Head of caudate nucleus (tissue), 42 donors: Measurements from ENCODE around the gene TMEM123.
A peak's percentile ranks its signal among the peaks of the same experiment; 100 is the strongest.

ENCODE experiments used
- DNase-seq, 42 donors: peaks; one replicate each; pipeline versions ENCODE4 v3.0.0 to v3.0.0-alpha.2; 2020 to 2021; ENCODE audit warnings: mixed read lengths in 7 of 42
- intact Hi-C: fragments of 100-400 bp; cut with DNase I; formaldehyde crosslinking; loops from one replicate; pipeline ENCODE4 v1.15.0; 2022

TMEM123 gene

DNA sequence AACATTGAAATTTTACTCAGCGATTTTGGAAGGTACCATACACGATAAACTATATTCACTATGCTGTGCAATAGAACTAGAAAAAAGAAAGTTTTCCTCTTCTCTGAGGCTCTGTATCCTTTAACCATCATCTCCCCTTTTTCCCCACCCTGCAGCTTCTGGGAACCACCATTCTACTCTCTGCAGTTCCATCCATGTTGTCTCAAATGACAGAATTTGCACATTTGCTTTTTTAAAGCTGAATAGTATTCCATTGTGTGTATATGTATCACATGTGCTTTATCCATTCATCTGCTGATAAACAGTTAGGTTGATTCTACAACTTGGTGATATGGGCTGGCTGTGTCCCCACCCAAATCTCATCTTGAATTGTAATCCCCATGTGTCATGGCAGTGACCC, 21.2 kb downstream of the TMEM123 start:
- intact Hi-C loops = no loop called here
- DNase-seq = no peak

DNA sequence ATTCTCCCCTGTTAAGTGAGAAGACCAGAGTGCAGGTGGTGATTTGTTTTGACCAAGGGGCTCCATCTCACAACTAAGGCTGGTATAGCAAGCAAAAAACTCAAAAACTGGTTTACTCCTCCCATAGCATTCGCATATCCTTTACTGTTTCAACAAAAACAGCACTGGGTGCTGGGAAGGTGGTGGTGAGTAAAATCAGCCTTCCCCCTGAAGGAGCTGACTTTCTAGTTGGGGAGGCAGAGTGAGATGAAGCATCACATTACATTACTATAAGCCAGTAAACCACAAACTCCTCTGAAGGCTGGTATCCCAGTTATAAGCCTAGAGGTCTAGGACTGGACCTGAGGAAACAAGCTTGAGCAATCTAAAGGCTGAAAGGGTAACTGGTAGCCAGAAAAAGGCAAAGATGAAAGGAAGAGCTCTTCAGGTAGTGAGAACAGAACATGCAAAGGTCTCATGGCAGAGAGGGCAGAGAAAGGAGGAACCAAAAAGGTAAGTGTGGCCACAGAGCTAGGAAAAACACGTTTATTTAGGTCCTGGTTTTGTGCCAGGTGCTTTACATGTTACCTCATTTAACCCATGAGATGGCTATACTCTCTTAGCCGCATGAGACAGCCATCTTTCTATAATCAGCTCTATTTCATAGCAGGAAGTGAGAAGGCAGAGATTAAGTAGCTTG, 22.3 kb downstream of the TMEM123 start:
- intact Hi-C loops = no loop called here

GRCh38 chr11:102429691-102430090, 22.9 kb downstream of the TMEM123 start:
- peak in 1 of 42 donors; percentile 35 for DNase-seq
- intact Hi-C loops = no loop called here

More for the DNA sequence above, 22.3 kb downstream of the TMEM123 start:
- DNase-seq = no peak

- no peak for DNase-seq
- intact Hi-C loops = no loop called here
These were observed 23.3 kb downstream of the TMEM123 start for GRCh38 chr11:102429226-102429625.

DNA sequence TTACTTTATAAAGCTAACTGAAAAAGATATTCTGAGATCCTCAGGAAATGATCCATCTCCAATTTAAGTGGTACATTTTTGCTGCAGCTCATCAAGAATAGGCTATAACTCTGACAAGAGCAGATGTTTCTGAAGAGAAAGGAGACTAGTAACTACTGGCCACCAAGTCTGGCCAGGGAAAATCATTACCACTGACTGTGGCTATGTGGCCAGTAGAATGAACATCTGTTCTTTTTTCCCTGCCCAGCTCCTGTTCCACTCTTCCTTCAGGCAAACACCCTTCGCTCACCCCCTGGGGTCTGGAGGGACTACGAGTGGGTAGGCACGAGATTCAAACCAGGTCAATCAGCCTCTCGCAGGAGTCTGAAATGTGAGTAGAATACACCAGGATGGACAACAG, 23.9 kb downstream of the TMEM123 start:
- intact Hi-C loops = no loop called here
- DNase-seq = no peak

- DNase-seq = no peak
- intact Hi-C loops = no loop called here
These were observed 25.5 kb downstream of the TMEM123 start for GRCh38 chr11:102427068-102427467.

DNA sequence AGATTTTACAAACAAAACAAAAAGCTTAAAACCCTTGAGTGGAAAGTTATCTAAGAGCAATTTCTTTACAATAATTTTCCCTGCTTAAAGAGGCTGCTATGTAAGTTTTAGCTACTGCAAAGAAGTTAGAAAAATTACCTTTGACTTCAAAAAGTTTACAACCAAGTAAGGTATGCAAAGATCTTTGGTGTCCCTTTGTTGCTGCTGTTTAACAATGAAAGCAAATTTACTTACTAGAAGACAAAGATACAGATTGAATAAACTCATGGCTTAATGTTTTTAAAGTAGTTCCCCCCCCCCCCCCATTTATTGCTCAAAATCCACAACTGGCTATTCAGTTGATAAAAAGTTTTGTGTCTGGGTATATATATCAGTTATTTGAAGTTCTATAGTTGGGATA, 26.0 kb downstream of the TMEM123 start:
- intact Hi-C loops = no loop called here
- DNase-seq = no peak

DNA sequence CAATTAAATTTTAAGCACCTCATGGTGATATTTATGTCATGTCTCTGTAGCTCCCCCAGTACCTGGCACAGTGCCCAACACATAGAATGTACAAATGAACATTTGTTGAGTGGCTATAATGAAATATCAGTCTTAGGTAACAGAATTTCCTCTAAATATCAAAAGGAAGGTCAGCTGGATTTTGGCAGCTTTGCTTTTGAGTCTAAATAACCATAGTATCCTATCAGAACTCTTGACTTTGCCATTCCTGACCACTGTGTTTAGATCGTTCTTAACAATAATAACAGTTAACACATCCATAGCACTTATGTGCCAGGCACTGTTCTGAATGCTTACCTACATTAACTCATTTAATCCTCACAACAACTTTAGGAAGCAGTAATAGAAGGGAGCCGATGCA, 26.6 kb downstream of the TMEM123 start:
- intact Hi-C loops = no loop called here

DNA sequence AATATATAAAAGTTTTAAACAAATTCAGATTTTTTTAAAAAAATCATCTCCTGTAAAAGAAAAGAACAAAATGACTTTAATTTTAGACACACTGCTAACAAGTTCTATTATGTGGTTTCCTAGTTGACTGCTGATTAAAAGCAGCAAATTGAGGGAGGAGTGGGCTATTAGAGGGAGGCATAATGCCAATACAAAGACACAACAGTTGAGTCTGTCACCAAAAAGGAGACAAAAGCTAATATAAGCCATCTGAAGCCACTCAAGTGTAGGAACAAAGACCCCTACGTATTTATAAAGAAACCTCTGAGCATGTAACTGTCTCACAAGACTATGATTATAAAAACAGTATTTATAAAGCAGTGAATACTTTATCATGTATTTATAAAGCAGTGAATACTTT, 28.6 kb downstream of the TMEM123 start:
- no peak for DNase-seq
- intact Hi-C loops = no loop called here

More for the DNA sequence above, 26.6 kb downstream of the TMEM123 start:
- no peak for DNase-seq

DNA sequence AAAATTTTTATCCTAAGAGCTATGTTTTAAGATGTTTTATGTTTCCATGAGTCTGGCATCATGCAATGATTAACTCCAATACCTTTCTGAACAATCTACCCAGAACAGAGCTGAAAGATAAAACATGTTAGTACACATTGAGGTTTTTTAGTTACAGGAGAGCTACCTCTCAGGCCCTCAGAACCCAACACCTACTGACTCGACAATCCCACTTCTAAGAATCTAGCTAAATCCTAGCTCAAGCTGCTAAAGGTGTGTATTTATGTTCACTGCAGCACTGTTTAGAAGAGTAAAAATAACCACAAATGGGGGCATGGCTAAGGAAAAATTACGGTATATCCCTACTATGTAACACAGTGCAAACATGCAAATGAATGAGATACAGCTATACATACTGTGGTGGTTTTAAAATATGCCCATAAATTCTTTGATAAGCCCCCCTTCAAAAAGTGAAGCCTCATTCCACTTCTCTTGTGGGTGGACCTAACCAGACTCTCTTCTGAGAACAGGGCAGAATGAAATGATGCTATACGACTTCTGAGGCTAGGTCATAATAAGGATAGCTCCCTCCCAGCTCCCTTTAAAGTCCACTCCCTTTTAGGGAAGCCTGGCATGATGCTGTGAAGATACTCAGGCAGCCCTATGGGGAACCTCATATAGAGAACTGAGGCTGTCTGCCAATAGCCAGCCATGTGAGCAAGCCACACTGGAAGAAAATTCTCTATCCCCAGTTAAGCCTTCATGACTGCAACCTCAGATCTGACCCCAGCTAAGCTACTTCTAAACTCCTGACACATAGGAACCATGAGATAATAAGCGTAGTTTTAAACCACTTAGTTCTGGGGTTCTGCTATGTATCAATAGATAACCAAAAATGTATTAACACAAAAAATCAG, 29.5 kb downstream of the TMEM123 start:
- peak in 6 of 42 donors; percentile 24 to 72 (median 48) for DNase-seq
- intact Hi-C loops = no loop called here

- intact Hi-C loops = no loop called here
- DNase-seq = peak in 7 of 42 donors; percentile 22 to 70 (median 37)
These were observed 31.3 kb downstream of the TMEM123 start for GRCh38 chr11:102421261-102421660.

GRCh38 chr11:102420547-102420946, 32.0 kb downstream of the TMEM123 start:
- intact Hi-C loops = no loop called here
- no peak for DNase-seq

DNA sequence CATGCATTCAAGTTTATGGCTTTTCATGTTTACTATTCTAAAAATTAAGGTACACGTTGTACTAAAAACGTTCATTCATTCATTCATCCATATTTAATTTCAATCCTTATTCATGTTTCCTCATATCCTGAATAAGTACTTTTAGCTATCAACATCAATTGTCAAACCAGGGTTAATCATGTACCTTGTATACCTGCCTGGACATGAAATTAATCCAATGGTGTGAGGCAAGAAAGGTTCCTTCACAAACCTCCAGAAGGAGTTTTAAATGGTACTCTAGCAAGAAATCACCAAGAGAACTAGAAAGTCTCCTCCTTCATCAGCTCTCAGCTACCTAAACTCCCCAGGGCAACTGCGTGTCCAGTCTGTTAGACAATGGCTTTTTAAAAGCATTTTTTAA, 33.4 kb downstream of the TMEM123 start:
- DNase-seq = no peak
- intact Hi-C loops = no loop called here

DNA sequence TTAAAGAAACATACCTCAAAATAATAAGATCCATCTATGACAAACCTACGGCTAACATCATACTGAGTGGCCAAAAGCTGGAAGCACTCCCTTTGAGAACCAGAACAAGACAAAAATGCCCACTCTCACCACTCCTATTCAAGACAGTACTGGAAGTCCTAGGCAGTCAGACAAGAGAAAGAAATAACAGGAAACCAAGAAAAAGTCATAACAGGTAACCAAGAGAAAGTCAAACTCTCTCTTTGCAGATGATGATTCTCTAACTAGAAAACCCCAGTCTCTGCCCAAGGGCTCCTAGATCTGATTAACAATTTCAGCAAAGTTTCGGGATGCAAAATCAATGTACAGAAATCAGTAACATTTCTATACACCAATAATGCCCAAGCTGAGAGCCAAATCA, 35.6 kb downstream of the TMEM123 start:
- intact Hi-C loops = no loop called here
- no peak for DNase-seq

GRCh38 chr11:102415304-102415916, 37.2 kb downstream of the TMEM123 start:
- DNase-seq = no peak
- intact Hi-C loops = no loop called here

DNA sequence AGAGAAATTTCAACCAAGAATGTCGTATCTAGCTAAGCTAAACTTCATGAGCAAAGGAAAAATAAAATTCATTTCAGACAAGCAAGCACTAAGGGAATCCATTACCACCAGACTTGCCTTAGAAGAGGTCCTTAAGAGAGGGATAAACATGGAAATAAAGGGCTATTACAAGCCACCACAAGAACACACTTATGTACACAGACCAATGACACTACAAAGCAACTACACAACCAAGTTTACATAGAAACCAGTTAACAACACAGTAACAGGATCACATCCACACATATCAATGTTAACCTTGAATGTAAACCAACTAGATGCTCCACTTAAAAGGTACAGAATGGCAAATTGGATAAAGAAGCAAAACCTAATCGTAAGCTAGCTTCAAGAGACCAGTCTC, 38.0 kb downstream of the TMEM123 start:
- no peak for DNase-seq
- intact Hi-C loops = no loop called here

DNA sequence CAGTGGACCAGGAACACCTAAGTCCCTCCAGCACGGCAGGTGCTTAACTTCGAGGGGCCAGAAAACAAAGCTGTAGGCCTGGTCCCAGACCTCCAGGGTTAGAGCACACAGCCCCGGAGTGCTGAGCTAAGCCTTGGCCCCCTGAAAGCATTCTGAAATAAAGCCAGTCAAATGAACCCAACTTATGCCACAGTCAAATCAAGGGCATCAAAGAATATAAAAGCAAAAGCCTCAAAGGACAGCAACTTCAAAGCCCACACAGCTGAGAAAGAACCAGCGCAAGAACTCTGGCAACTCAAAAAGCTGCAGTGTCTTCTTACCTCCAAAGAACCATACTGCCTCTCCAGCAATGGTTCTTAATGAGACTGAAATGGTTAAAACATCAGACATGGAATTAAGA, 39.1 kb downstream of the TMEM123 start:
- DNase-seq = no peak
- intact Hi-C loops = no loop called here

DNA sequence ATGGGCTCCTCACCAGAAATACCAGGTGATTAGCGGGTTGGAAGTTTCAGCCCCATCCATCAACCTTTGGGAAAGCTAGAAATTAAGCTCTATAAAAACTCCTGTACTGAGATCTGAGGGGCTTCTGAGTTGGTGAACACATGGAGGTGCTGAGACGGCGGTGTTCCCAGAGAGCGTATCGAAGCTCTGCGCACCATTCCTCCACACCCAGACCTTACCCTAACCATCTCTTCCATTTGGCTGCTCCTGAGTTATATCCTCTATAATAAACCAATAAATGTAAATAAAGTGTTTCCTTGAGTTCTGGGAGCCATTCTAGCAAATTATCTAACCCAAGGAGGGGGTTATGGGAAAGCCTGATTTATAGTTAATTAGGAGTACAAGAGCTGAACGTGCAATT, 41.4 kb downstream of the TMEM123 start:
- DNase-seq = no peak
- intact Hi-C loops = no loop called here

GRCh38 chr11:102410382-102410784, 42.2 kb downstream of the TMEM123 start:
- no peak for DNase-seq
- intact Hi-C loops = no loop called here

DNA sequence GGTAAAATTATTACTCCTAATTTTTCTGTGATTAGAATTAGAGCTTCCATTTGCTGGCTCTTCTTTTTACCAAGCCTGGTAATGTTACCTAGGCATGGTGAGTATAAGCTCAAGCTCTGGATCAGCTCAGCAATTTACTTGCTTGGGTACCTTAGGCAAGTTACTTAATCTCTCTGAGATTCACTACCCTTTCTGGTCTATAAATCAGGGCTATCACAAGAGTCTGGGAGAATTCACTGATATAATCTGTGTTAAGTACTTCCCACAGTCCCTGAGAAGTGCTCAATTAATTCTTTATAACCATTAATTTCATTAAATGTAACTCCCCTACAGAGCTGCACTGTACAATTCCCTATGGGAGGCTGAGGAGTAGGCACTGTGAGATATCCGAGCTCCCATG, 44.2 kb downstream of the TMEM123 start:
- intact Hi-C loops = no loop called here
- DNase-seq = no peak
